ENCODE data around the gene LRCH3. TPM values are rescaled to one million over a fixed set of nuclear protein-coding genes. Genes with fewer than 3 reads are reported as not detected.

LRCH3 gene
- total RNA-seq, 1 experiment from 2014 or later = 63.6 TPM

DNA sequence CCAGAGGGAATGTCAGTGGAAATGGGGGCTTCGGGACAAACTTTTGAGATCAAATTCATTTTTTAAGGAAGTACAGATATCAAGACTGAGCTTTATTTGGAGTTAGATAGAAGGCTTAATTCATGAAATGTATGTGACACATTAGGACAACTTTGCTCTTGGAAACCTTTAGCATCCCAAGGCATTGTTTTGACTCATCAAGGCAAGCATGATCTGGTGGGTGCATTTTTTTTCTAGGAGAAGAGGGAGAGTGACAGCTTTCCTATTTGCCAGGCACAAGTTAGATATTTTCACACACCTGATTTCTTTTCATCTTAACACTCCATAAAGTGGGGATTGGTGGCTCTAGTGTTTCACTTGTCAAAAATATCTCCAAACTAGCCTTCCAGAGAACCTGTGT lies 97.5 kb downstream of the LRCH3 start:
- DNase-seq (ENCODE audit: low spot score) = no peak
- ChIA-PET POLR2A (interaction anchor here (0.6 kb wide), 1 partner anchor 23 kb away, joined by 4 read pairs; no protein-coding TSS in a partner anchor), CTCF (interaction anchor here (0.8 to 1.0 kb wide), 2 partner anchors 17 to 289 kb away, joined by 3 read pairs; no protein-coding TSS in a partner anchor)
- no peaks in the 10 kb centered on the region for H3K27me3 Mint-ChIP-seq (ENCODE audit: low read depth)
- H3K4me1 Mint-ChIP-seq = peaks cover 27% of the 10 kb centered on the region
- H3K4me3 Mint-ChIP-seq = no peak overlapping the region
- TF ChIP-seq SMAD3 (CRISPR knock-in tag; IDR thresholded peaks at IDR 0.05; ENCODE audit: borderline replicate concordance) = no peak
- no peak for TF ChIP-seq ATF3 (CRISPR knock-in tag; conservative IDR thresholded peaks at IDR 0.05)
- TF ChIP-seq SMAD4 (CRISPR knock-in tag; IDR thresholded peaks at IDR 0.05) = no peak
- TF ChIP-seq ESRRA (CRISPR knock-in tag; IDR thresholded peaks at IDR 0.05; ENCODE audit: borderline replicate concordance) = no peak
- TF ChIP-seq CREB1 (CRISPR knock-in tag; IDR thresholded peaks at IDR 0.05) = no peak
- TF ChIP-seq ZMAT4 (CRISPR knock-in tag; IDR thresholded peaks at IDR 0.05) = no peak
- TF ChIP-seq ZNF317 (CRISPR knock-in tag; IDR thresholded peaks at IDR 0.05; ENCODE audit: borderline replicate concordance, low read depth) = no peak
- no peak for TF ChIP-seq TP53 (CRISPR knock-in tag; IDR thresholded peaks at IDR 0.05)
- no peak for TF ChIP-seq HMGA2 (CRISPR knock-in tag; IDR thresholded peaks at IDR 0.05)
- TF ChIP-seq, protein P1, sequence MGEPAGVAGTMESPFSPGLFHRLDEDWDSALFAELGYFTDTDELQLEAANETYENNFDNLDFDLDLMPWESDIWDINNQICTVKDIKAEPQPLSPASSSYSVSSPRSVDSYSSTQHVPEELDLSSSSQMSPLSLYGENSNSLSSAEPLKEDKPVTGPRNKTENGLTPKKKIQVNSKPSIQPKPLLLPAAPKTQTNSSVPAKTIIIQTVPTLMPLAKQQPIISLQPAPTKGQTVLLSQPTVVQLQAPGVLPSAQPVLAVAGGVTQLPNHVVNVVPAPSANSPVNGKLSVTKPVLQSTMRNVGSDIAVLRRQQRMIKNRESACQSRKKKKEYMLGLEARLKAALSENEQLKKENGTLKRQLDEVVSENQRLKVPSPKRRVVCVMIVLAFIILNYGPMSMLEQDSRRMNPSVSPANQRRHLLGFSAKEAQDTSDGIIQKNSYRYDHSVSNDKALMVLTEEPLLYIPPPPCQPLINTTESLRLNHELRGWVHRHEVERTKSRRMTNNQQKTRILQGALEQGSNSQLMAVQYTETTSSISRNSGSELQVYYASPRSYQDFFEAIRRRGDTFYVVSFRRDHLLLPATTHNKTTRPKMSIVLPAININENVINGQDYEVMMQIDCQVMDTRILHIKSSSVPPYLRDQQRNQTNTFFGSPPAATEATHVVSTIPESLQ (CRISPR knock-in tag; IDR thresholded peaks at IDR 0.05) = no peak
- no peak for TF ChIP-seq SOX15 (CRISPR knock-in tag; IDR thresholded peaks at IDR 0.05)
- no peak for TF ChIP-seq FOXP1 (CRISPR knock-in tag; IDR thresholded peaks at IDR 0.05; ENCODE audit: borderline replicate concordance)
- TF ChIP-seq, protein P2, sequence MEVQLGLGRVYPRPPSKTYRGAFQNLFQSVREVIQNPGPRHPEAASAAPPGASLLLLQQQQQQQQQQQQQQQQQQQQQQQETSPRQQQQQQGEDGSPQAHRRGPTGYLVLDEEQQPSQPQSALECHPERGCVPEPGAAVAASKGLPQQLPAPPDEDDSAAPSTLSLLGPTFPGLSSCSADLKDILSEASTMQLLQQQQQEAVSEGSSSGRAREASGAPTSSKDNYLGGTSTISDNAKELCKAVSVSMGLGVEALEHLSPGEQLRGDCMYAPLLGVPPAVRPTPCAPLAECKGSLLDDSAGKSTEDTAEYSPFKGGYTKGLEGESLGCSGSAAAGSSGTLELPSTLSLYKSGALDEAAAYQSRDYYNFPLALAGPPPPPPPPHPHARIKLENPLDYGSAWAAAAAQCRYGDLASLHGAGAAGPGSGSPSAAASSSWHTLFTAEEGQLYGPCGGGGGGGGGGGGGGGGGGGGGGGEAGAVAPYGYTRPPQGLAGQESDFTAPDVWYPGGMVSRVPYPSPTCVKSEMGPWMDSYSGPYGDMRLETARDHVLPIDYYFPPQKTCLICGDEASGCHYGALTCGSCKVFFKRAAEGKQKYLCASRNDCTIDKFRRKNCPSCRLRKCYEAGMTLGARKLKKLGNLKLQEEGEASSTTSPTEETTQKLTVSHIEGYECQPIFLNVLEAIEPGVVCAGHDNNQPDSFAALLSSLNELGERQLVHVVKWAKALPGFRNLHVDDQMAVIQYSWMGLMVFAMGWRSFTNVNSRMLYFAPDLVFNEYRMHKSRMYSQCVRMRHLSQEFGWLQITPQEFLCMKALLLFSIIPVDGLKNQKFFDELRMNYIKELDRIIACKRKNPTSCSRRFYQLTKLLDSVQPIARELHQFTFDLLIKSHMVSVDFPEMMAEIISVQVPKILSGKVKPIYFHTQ (CRISPR knock-in tag; IDR thresholded peaks at IDR 0.05) = no peak
- no peak for TF ChIP-seq NFE2L1 (CRISPR knock-in tag; IDR thresholded peaks at IDR 0.05)
- TF ChIP-seq MYBL2 (CRISPR knock-in tag; IDR thresholded peaks at IDR 0.05) = no peak
- TF ChIP-seq USF2 (CRISPR knock-in tag; IDR thresholded peaks at IDR 0.05) = no peak
- ATAC-seq = no peak
- no peaks in the 10 kb centered on the region for H3K9me3 Mint-ChIP-seq
- peaks cover 14% of the 10 kb centered on the region for H3K36me3 Mint-ChIP-seq
- no peak overlapping the region for H3K27ac Mint-ChIP-seq

- Mint-ChIP-seq H3K4me3 (no peak overlapping the region), H3K27me3 (ENCODE audit: low read depth) (no peaks in the 10 kb centered on the region), H3K36me3 (peaks cover 8% of the 10 kb centered on the region; the same call in 1 of the 2 replicates), H3K27ac (peak overlapping the region; percentile 88), H3K9me3 (no peaks in the 10 kb centered on the region), H3K4me1 (peaks cover 21% of the 10 kb centered on the region)
- ATAC-seq = peak; percentile 69
- POLR2A ChIA-PET = interaction anchor here (0.6 kb wide), 1 partner anchor 1432 kb away, joined by 10 read pairs; no protein-coding TSS in a partner anchor
- TF ChIP-seq, protein P2 (CRISPR knock-in tag; IDR thresholded peaks at IDR 0.05) = no peak
- DNase-seq (ENCODE audit: low spot score) = no peak
- CTCF ChIA-PET = interaction anchor here (0.8 to 1.0 kb wide), 2 partner anchors 16 to 37 kb away, joined by 3 read pairs; no protein-coding TSS in a partner anchor
These were observed 98.3 kb downstream of the LRCH3 start for GRCh38 chr3:197889204-197889930.

Data from WTC11 (cell line).